ENCODE measurements around the gene LMO7.

DNA sequence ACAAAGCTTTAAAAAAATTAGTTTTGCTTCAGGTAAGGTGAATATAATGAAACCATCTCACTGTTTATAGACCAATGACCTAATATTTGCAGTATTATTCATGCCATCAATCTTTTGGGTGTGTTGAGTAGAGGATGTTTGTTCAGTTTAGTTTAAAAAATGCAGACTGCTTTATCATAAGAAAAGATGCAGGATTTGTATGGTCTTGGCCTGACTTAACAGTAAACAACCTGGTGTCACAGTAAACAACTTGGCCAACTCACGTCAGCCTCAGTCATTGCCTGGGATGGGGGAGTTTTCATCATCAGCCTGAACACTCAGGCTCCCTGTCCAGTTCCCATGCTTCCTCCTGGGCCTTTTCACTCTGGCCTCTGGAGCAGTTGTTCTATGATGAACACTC lies 55.1 kb downstream of the LMO7 start:
- TF ChIP-seq CEBPB (IDR thresholded peaks at IDR 0.05) = no peak
- TF ChIP-seq TCF12 (IDR thresholded peaks at IDR 0.05; ENCODE audit: low read depth) = no peak
- TF ChIP-seq, protein P1, sequence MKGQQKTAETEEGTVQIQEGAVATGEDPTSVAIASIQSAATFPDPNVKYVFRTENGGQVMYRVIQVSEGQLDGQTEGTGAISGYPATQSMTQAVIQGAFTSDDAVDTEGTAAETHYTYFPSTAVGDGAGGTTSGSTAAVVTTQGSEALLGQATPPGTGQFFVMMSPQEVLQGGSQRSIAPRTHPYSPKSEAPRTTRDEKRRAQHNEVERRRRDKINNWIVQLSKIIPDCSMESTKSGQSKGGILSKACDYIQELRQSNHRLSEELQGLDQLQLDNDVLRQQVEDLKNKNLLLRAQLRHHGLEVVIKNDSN (IDR thresholded peaks at IDR 0.05) = no peak
